ENCODE measurements around the gene FZD2. TPM values are rescaled to one million over a fixed set of nuclear protein-coding genes. Genes with fewer than 3 reads are reported as not detected.

Gene FZD2
- total and polyA plus RNA-seq, 2 of the 13 experiments (the other 11 are each of a cell fraction or from before 2014, with no cell fraction given): 0.07 to 0.13 TPM

- H3K9me3 ChIP-seq (ENCODE audit: low read length): no peaks in the 10 kb centered on the region
- ATAC-seq (no peak), FAIRE-seq (no peak), DNase-seq (ENCODE audit: low spot score) (no peak)
- POLR2A ChIA-PET: no interaction called here
- no peaks in the 10 kb centered on the region for H3K36me3 ChIP-seq (replicated peaks in 1 of 2; ENCODE audit: control insufficient read depth in 1 of 2, insufficient read depth in 2 of 2, low read length in 2 of 2)
- H4K20me1 ChIP-seq (ENCODE audit: insufficient read depth, low read length): no peaks in the 10 kb centered on the region
- TF ChIP-seq PRMT3 (CRISPR knock-in tag; IDR thresholded peaks at IDR 0.05; ENCODE audit: borderline replicate concordance, low read depth) (no peak), AKNA (CRISPR knock-in tag; IDR thresholded peaks at IDR 0.05; ENCODE audit: borderline replicate concordance) (no peak), PLSCR1 (CRISPR knock-in tag; IDR thresholded peaks at IDR 0.05; ENCODE audit: borderline replicate concordance) (no peak), ZNF263 (CRISPR knock-in tag; IDR thresholded peaks at IDR 0.05) (no peak), ZNF703 (CRISPR knock-in tag; IDR thresholded peaks at IDR 0.05; ENCODE audit: borderline replicate concordance) (no peak), E2F1 (CRISPR knock-in tag; IDR thresholded peaks at IDR 0.05) (no peak), ZNF468 (CRISPR knock-in tag; IDR thresholded peaks at IDR 0.05) (no peak), SMAD1 (CRISPR knock-in tag; IDR thresholded peaks at IDR 0.05; ENCODE audit: borderline replicate concordance, low read depth) (no peak), MBNL3 (CRISPR knock-in tag; conservative IDR thresholded peaks at IDR 0.05) (no peak), KDM5B (CRISPR knock-in tag; IDR thresholded peaks at IDR 0.05; ENCODE audit: borderline replicate concordance) (no peak), MEIS2 (CRISPR knock-in tag; IDR thresholded peaks at IDR 0.05) (no peak), POGZ (CRISPR knock-in tag; IDR thresholded peaks at IDR 0.05) (no peak)
- TF ChIP-seq, protein P1, sequence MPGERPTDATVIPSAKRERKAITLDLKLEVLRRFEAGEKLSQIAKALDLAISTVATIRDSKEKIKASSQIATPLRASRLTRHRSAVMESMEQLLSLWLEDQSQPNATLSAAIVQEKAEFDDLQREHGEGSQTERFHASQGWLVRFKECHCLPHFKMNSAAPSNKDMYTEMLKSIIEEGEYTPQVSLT (CRISPR knock-in tag; IDR thresholded peaks at IDR 0.05; ENCODE audit: borderline replicate concordance, low read depth): no peak
- TF ChIP-seq, protein P2, sequence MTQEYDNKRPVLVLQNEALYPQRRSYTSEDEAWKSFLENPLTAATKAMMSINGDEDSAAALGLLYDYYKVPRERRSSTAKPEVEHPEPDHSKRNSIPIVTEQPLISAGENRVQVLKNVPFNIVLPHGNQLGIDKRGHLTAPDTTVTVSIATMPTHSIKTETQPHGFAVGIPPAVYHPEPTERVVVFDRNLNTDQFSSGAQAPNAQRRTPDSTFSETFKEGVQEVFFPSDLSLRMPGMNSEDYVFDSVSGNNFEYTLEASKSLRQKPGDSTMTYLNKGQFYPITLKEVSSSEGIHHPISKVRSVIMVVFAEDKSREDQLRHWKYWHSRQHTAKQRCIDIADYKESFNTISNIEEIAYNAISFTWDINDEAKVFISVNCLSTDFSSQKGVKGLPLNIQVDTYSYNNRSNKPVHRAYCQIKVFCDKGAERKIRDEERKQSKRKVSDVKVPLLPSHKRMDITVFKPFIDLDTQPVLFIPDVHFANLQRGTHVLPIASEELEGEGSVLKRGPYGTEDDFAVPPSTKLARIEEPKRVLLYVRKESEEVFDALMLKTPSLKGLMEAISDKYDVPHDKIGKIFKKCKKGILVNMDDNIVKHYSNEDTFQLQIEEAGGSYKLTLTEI (CRISPR knock-in tag; conservative IDR thresholded peaks at IDR 0.05): no peak
- no peak overlapping the region for H3K27ac ChIP-seq (ENCODE audit: extremely low read length, insufficient read depth, low read length)
- H3K4me2 ChIP-seq (ENCODE audit: low read depth, low read length): no peak overlapping the region
- H2AFZ ChIP-seq (ENCODE audit: low read length): no peak overlapping the region
- CTCF ChIA-PET (ENCODE audit: low intra/inter-chr PET ratio, low total read pairs): no interaction called here
- WGBS (ENCODE audit: low lambda C conversion rate): 86% methylated on average over 12 of the region's 15 CpGs
- no peak overlapping the region for H3K4me3 ChIP-seq (replicated peaks in 1 of 3; ENCODE audit: insufficient read depth in 1 of 3, low read depth in 2 of 3, low read length in 3 of 3)
- H3K79me2 ChIP-seq (ENCODE audit: insufficient read depth, low read length): no peaks in the 10 kb centered on the region
- H3K27me3 ChIP-seq (ENCODE audit: control insufficient read depth in 1 of 2, insufficient read depth in 2 of 2, low read length in 2 of 2): peaks cover 5 to 24% of the 10 kb centered on the region in 2 experiments; a peak in 4 of 5 replicates
- no peak overlapping the region for H3K9ac ChIP-seq (ENCODE audit: insufficient read depth, low read depth, low read length)
- in situ Hi-C loops (cut with HindIII; ENCODE audit: extremely low pct_ligation_motif_present, low pct_unique_long_range_greater_than_20kb): no loop called here
- H3K4me1 ChIP-seq (ENCODE audit: insufficient read depth, low read length): no peaks in the 10 kb centered on the region
- BruUV-seq (replicated peaks): no TSS peak
- intact Hi-C loops (cut with micrococcal nuclease; ENCODE audit: unreplicated experiment): no loop called here
Observed at GRCh38 chr17:44601539-44601938, 44.3 kb downstream of the FZD2 start.
